Activated T-helper 2 cell treated with anti-CD3 and anti-CD28 coated beads, Interferon-gamma antibody, Interleukin-2, Interleukin-4, amounts not matched to agents 10 μg/mL and 5 μg/mL and 100 μg/mL, durations not matched to agents 14 hours and 24 hours and 36 hours (primary cell): ENCODE measurements around the gene CCDC68. TPM values are rescaled to one million over a fixed set of nuclear protein-coding genes. Genes with fewer than 3 reads are reported as not detected.

ENCODE experiments used
- DNase-seq: peaks from one replicate; pipeline ENCODE4 v3.0.0; 2021; ENCODE audit warnings: low spot score
- H3K27ac Mint-ChIP-seq: one replicate; pipeline ENCODE4 v1.8.0; 2021; ENCODE audit warnings: mixed read lengths
- H3K27me3 Mint-ChIP-seq: one replicate; pipeline ENCODE4 v1.8.0; 2021; ENCODE audit warnings: low read depth, mixed read lengths
- H3K36me3 Mint-ChIP-seq: one replicate; pipeline ENCODE4 v1.8.0; 2021; ENCODE audit warnings: low read depth, mixed read lengths
- H3K4me1 Mint-ChIP-seq: one replicate; pipeline ENCODE4 v1.8.0; 2021; ENCODE audit warnings: low read depth, mixed read lengths
- H3K4me3 Mint-ChIP-seq: one replicate; pipeline ENCODE4 v1.8.0; 2021; ENCODE audit warnings: low read depth, mild to moderate bottlenecking, moderate library complexity, mixed read lengths
- H3K9me3 Mint-ChIP-seq: one replicate; pipeline ENCODE4 v1.8.0; 2021; ENCODE audit warnings: mixed read lengths
- intact Hi-C: fragments of 100-400 bp; cut with micrococcal nuclease; formaldehyde crosslinking; loops from one replicate; pipeline ENCODE4 v1.15.1; 2023
- total RNA-seq: library from RNA; stranded (reverse); gene quantifications from 2 replicates; pipeline ENCODE4 v1.2.3, GENCODE V29; 2022

CCDC68 gene, protein sequence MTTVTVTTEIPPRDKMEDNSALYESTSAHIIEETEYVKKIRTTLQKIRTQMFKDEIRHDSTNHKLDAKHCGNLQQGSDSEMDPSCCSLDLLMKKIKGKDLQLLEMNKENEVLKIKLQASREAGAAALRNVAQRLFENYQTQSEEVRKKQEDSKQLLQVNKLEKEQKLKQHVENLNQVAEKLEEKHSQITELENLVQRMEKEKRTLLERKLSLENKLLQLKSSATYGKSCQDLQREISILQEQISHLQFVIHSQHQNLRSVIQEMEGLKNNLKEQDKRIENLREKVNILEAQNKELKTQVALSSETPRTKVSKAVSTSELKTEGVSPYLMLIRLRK
- not detected in 2 replicates for total RNA-seq

GRCh38 chr18:54958704-54959625 is at the start of gene CCDC68:
TSS of gene CCDC68 (minus strand) at chr18:54959461. CDS start at chr18:54942791, 16,670 bp downstream.
- H3K36me3 Mint-ChIP-seq: no peaks in the 10 kb centered on the region
- peak within 1 kb of the TSS; percentile 27 for H3K4me3 Mint-ChIP-seq
- no peak for DNase-seq
- peaks cover 64% of the 10 kb centered on the region for H3K27me3 Mint-ChIP-seq
- intact Hi-C loops: no loop called here
- peaks cover 2% of the 10 kb centered on the region for H3K4me1 Mint-ChIP-seq
- no peak within 1 kb of the TSS for H3K27ac Mint-ChIP-seq
- H3K9me3 Mint-ChIP-seq: no peaks in the 10 kb centered on the region

GRCh38 chr18:55007602-55008001 is 48.3 kb upstream of the CCDC68 start:
- intact Hi-C loops: no loop called here
- Mint-ChIP-seq H3K4me3 (no peak overlapping the region), H3K27me3 (peaks cover 5% of the 10 kb centered on the region)

GRCh38 chr18:55003695-55004094 is 44.4 kb upstream of the CCDC68 start:
- H3K27ac Mint-ChIP-seq: no peak overlapping the region

More at GRCh38 chr18:55007602-55008001, 48.3 kb upstream of the CCDC68 start:
- H3K36me3 Mint-ChIP-seq: no peaks in the 10 kb centered on the region
- no peaks in the 10 kb centered on the region for H3K4me1 Mint-ChIP-seq
- DNase-seq: no peak
- no peaks in the 10 kb centered on the region for H3K9me3 Mint-ChIP-seq
- no peak overlapping the region for H3K27ac Mint-ChIP-seq

DNA sequence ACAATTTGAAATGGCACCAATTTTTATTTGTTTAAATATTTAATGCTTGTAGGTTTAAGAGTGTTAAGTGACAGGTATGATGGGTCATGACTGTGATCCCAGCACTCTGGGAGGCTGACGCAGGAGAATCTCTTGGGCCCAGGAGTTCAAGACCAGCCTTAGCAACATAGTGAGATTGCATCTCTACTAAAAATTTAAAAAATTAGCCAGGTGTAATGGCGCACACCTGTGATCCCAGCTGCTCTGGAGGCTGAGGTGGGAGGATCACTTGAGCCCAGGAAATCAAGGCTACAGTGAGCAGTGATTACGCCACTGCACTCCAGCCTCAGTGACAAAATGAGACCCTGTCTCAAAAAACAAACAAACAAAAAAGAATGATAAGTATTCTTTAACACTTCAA is 43.0 kb upstream of the CCDC68 start:
- no peaks in the 10 kb centered on the region for H3K9me3 Mint-ChIP-seq
- H3K4me1 Mint-ChIP-seq: no peaks in the 10 kb centered on the region
- no peak for DNase-seq
- intact Hi-C loops: no loop called here
- no peak overlapping the region for H3K4me3 Mint-ChIP-seq
- H3K36me3 Mint-ChIP-seq: no peaks in the 10 kb centered on the region
- H3K27me3 Mint-ChIP-seq: no peaks in the 10 kb centered on the region
- no peak overlapping the region for H3K27ac Mint-ChIP-seq

More at GRCh38 chr18:55003695-55004094, 44.4 kb upstream of the CCDC68 start:
- Mint-ChIP-seq H3K4me1 (no peaks in the 10 kb centered on the region), H3K9me3 (no peaks in the 10 kb centered on the region), H3K4me3 (no peak overlapping the region), H3K36me3 (no peaks in the 10 kb centered on the region), H3K27me3 (peaks cover 1% of the 10 kb centered on the region)
- intact Hi-C loops: no loop called here
- DNase-seq: no peak

DNA sequence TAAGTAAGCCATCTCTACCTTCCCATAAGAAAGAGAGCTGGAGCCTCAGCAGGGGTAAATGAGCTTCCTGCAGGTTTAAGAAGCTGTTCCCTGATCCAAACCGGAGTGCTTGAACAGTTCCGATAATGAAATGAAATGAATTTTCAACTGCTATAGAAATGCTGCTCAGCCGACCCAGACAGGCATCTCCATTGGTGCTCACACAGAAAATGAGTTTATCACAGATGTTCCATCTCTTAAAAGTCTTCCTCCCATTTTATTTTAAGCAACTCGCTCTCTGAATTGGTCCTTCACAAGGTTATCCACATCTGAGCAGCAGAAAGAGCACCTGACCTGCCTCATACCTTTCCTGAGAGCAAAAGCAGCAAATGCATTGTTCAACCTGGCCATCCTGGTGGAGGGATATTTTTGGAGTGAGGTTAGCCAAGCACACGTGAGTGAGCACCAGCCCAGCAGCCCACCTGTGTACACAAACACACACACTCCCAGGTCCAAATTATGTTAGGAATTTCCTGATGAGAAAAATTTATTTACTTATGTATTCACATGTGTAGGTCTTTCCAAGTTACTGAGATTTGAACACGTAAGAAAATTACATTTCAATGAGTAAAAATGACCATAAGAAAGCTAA is 42.2 kb upstream of the CCDC68 start:
- Mint-ChIP-seq H3K9me3 (no peaks in the 10 kb centered on the region), H3K4me3 (no peak overlapping the region), H3K27ac (no peak overlapping the region), H3K27me3 (no peaks in the 10 kb centered on the region), H3K4me1 (no peaks in the 10 kb centered on the region), H3K36me3 (no peaks in the 10 kb centered on the region)
- no peak for DNase-seq
- intact Hi-C loops: no loop called here

DNA sequence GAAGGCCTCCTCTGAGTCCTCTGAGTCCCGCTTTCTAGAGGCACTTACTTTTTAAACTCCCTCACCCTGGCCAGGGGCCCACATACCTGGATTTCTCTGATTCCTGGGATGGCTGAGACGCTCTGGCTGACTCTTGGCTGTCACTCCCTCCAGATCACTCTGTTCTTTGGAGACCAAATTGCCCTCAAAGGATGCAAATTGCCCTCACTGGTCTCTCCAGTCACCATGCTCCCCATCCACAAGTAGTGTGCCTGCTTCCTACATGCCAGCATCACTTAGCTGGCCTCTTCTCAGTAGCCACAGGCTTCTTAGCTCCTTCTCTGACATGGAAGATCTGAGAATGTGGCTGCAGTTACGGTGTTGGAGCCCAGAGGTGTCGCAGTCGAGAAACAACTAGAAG is 41.3 kb upstream of the CCDC68 start:
- intact Hi-C loops: no loop called here
- Mint-ChIP-seq H3K36me3 (no peaks in the 10 kb centered on the region), H3K4me1 (no peaks in the 10 kb centered on the region), H3K27ac (no peak overlapping the region), H3K4me3 (no peak overlapping the region), H3K9me3 (no peaks in the 10 kb centered on the region), H3K27me3 (no peaks in the 10 kb centered on the region)
- no peak for DNase-seq

- H3K27ac Mint-ChIP-seq: no peak overlapping the region
- no peaks in the 10 kb centered on the region for H3K9me3 Mint-ChIP-seq
- intact Hi-C loops: no loop called here
- no peak for DNase-seq
- H3K4me1 Mint-ChIP-seq: no peaks in the 10 kb centered on the region
- no peaks in the 10 kb centered on the region for H3K27me3 Mint-ChIP-seq
- no peaks in the 10 kb centered on the region for H3K36me3 Mint-ChIP-seq
- H3K4me3 Mint-ChIP-seq: no peak overlapping the region
Observed at GRCh38 chr18:54999016-54999415, 39.8 kb upstream of the CCDC68 start.

DNA sequence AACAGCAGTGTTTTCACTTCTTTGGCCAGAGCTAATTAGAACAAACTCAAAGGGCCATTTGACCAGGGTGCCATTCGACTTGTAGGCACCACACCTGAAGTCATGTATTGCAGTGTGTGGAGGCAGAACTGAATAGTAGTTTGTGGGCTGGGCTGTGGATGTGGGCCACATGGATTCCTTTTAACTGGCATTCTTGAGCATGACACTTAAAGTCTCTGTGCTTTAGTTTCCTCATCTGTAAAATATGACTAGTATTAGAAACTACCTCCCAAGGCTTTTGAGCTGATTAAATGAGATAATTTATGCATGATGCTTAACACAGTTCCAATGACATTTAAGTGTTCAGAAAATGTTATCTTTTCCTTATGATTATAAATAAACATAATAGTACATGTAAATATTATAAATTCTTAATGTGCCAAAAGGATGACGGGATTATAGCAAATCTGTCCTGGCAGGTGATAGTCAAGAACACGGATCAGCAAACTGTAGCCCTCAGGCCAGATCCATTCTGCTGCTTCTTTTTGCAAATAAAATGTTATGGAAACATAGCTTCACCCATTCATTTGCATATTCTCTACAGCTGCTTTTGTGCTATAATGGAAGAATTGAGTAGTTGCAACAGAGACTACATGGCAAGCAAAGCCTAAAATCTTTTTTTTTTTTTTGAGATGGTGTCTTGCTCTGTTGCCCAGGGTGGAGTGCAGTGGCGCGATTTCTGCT is 36.3 kb upstream of the CCDC68 start:
- H3K27ac Mint-ChIP-seq: no peak overlapping the region
- H3K4me1 Mint-ChIP-seq: no peaks in the 10 kb centered on the region
- intact Hi-C loops: no loop called here
- H3K36me3 Mint-ChIP-seq: no peaks in the 10 kb centered on the region
- H3K27me3 Mint-ChIP-seq: peaks cover 4% of the 10 kb centered on the region
- DNase-seq: no peak
- no peaks in the 10 kb centered on the region for H3K9me3 Mint-ChIP-seq
- no peak overlapping the region for H3K4me3 Mint-ChIP-seq

- Mint-ChIP-seq H3K4me3 (no peak overlapping the region), H3K9me3 (no peaks in the 10 kb centered on the region), H3K27ac (no peak overlapping the region), H3K36me3 (no peaks in the 10 kb centered on the region), H3K4me1 (no peaks in the 10 kb centered on the region), H3K27me3 (peaks cover 4% of the 10 kb centered on the region)
- DNase-seq: no peak
- intact Hi-C loops: no loop called here
Observed at GRCh38 chr18:54991981-54992380, 32.7 kb upstream of the CCDC68 start.

DNA sequence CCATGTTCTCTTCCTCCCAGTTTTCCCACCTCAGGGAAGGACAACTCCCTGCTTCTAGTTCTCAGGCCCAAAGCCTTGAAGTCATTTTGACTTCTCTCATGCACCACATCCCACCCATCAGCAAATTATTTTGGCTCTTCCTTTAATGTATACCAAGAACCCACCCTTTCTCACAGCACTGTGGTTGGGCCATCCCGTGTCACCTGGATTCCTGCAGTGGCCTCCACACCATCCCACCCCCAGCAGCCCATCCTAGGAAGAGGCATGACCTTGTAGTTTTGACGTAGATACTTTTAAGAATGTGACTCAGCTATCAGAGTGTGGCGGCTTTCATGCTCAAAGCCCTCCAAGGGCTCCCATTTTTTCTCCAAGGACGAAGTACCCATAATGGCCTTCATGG is 25.6 kb upstream of the CCDC68 start:
- Mint-ChIP-seq H3K4me1 (peaks cover 4% of the 10 kb centered on the region), H3K27me3 (peaks cover 12% of the 10 kb centered on the region), H3K4me3 (no peak overlapping the region), H3K27ac (no peak overlapping the region), H3K9me3 (no peaks in the 10 kb centered on the region), H3K36me3 (no peaks in the 10 kb centered on the region)
- intact Hi-C loops: loop anchor here (5.0 kb wide), 3 partner anchors 133 to 543 kb away; no protein-coding TSS in a partner anchor
- no peak for DNase-seq

DNA sequence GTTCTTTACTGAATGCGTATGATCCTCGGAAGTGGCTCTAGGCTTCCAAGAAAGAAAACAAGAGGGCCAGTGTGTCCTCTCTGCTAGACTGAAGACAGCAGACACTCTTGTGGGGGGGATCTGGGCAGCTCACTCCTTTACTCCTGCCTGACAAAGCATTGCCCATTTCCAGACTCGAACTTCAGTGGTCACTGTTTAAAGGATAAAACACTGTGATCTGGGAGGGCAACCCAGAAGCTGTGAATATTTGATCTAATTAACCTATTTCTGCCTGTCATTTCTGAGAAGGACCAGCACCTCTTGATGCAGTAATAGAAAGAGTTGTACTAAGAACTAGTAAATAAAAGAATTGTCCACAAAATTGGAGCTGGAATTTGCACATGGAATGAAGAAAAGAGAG is 24.5 kb upstream of the CCDC68 start:
- no peaks in the 10 kb centered on the region for H3K9me3 Mint-ChIP-seq
- no peaks in the 10 kb centered on the region for H3K36me3 Mint-ChIP-seq
- H3K27me3 Mint-ChIP-seq: peaks cover 13% of the 10 kb centered on the region
- no peak for DNase-seq
- peaks cover 4% of the 10 kb centered on the region for H3K4me1 Mint-ChIP-seq
- no peak overlapping the region for H3K27ac Mint-ChIP-seq
- intact Hi-C loops: loop anchor here (1.0 to 5.0 kb wide), 4 partner anchors 131 to 541 kb away; no protein-coding TSS in a partner anchor
- no peak overlapping the region for H3K4me3 Mint-ChIP-seq

GRCh38 chr18:54983041-54983686 is 23.9 kb upstream of the CCDC68 start:
- Mint-ChIP-seq H3K27ac (no peak overlapping the region), H3K9me3 (no peaks in the 10 kb centered on the region), H3K27me3 (peaks cover 16% of the 10 kb centered on the region), H3K36me3 (no peaks in the 10 kb centered on the region), H3K4me1 (peaks cover 4% of the 10 kb centered on the region), H3K4me3 (no peak overlapping the region)
- intact Hi-C loops: loop anchor here (1.0 to 5.0 kb wide), 4 partner anchors 131 to 541 kb away; no protein-coding TSS in a partner anchor
- DNase-seq: no peak
